Measurements from ENCODE around the gene BTNL3. TPM values are rescaled to one million over a fixed set of nuclear protein-coding genes. Genes with fewer than 3 reads are reported as not detected.

The BTNL3 gene
- total RNA-seq, 1 donor from 2014 or later: not detected

Small RNAs within 50 kb of the gene (microRNA-seq; reads per million reads assigned to microRNA genes)
- gene MIR8089: not detected

Other genes starting within 250 kb of the BTNL3 start
- not detected for gene OR2Y1, start 248.8 kb upstream of the BTNL3 start, total RNA-seq
- 76.0 TPM for gene MGAT1, start 186.0 kb upstream of the BTNL3 start, total RNA-seq
- gene ZFP62, start 127.6 kb upstream of the BTNL3 start, total RNA-seq: 14.7 TPM
- gene BTNL8, start 89.7 kb upstream of the BTNL3 start, total RNA-seq: 0.41 TPM
- 37.6 TPM for gene BTNL9, start 51.4 kb downstream of the BTNL3 start, total RNA-seq
- gene OR2V1, start 142.3 kb downstream of the BTNL3 start, total RNA-seq: not detected
- gene OR2V2, start 158.7 kb downstream of the BTNL3 start, total RNA-seq: not detected
- 14.4 TPM for gene TRIM7, start 216.3 kb downstream of the BTNL3 start, total RNA-seq
- 20.9 TPM for gene TRIM41, start 234.4 kb downstream of the BTNL3 start, total RNA-seq